CD14-positive monocyte (primary cell): Measurements from ENCODE around the gene DUSP3. TPM values are rescaled to one million over a fixed set of nuclear protein-coding genes. Genes with fewer than 3 reads are reported as not detected.

Source experiments
- DNase-seq, 3 donors: peaks; one replicate each; pipeline ENCODE4 v3.0.0-alpha.2; 2011 to 2022
- H2AFZ ChIP-seq: 2 replicates; pipeline ENCODE4 v1.6.0; 2012; ENCODE audit warnings: mild to moderate bottlenecking, low read depth, low read length, inconsistent platforms; ENCODE audit not compliant: insufficient read depth, poor library complexity, severe bottlenecking
- H3K27ac ChIP-seq, 2 donors: 1 replicate in 1 of 2; 2 replicates in 1 of 2; pipeline ENCODE4 v1.5.1; 2012 to 2013; ENCODE audit warnings: low read length in 2 of 2, control low read depth in 1 of 2, inconsistent platforms in 1 of 2, low read depth in 1 of 2, mild to moderate bottlenecking in 1 of 2
- H3K27me3 ChIP-seq, 2 donors: one replicate each; pipeline versions ENCODE4 v1.6.0 to v1.6.1; 2011 to 2013; ENCODE audit warnings: low read length in 2 of 2; ENCODE audit not compliant: control insufficient read depth in 2 of 2, insufficient read depth in 2 of 2
- H3K36me3 ChIP-seq, 2 donors: replicated peaks in 1 of 2; 1 replicate in 1 of 2; 2 replicates in 1 of 2; pipeline versions ENCODE4 v1.5.1 to v1.6.1; 2012 to 2013; ENCODE audit warnings: low read length in 2 of 2, control low read depth in 1 of 2, inconsistent platforms in 1 of 2, mild to moderate bottlenecking in 1 of 2; ENCODE audit not compliant: insufficient read depth in 2 of 2, control insufficient read depth in 1 of 2
- H3K4me1 ChIP-seq, 2 donors: 1 replicate in 1 of 2; 2 replicates in 1 of 2; pipeline versions ENCODE4 v1.5.1 to v1.6.1; 2012 to 2013; ENCODE audit warnings: low read length in 2 of 2, control low read depth in 1 of 2, inconsistent platforms in 1 of 2, mild to moderate bottlenecking in 1 of 2, moderate library complexity in 1 of 2; ENCODE audit not compliant: insufficient read depth in 2 of 2, control insufficient read depth in 1 of 2
- H3K4me2 ChIP-seq: replicated peaks from 2 replicates; pipeline ENCODE3; 2012; ENCODE audit warnings: low read length, moderate library complexity, mild to moderate bottlenecking; ENCODE audit not compliant: poor library complexity, severe bottlenecking; ENCODE audit errors: extremely low read depth
- H3K4me3 ChIP-seq, 3 experiments: fragments of 200-600 bp in 1 of 3; sonication (generic) in 1 of 3; replicated peaks in 1 of 3; 1 replicate in 2 of 3; 2 replicates in 1 of 3; pipeline ENCODE4 v1.5.1; 2011 to 2013; ENCODE audit warnings: low read length in 3 of 3, mild to moderate bottlenecking in 3 of 3, control low read depth in 2 of 3, low read depth in 2 of 3, inconsistent platforms in 1 of 3, moderate library complexity in 1 of 3
- H3K79me2 ChIP-seq: 2 replicates; pipeline ENCODE4 v1.6.0; 2012; ENCODE audit warnings: mild to moderate bottlenecking, control low read depth, inconsistent platforms, low read length, moderate library complexity; ENCODE audit not compliant: insufficient read depth
- H3K9ac ChIP-seq: 2 replicates; pipeline ENCODE4 v1.6.0; 2017; ENCODE audit warnings: low read length, mild to moderate bottlenecking; ENCODE audit not compliant: insufficient read depth, poor library complexity, severe bottlenecking
- H3K9me3 ChIP-seq, 2 donors: replicated peaks in 1 of 2; 1 replicate in 1 of 2; 2 replicates in 1 of 2; pipeline versions ENCODE4 v1.5.1 to v1.6.1; 2012 to 2013; ENCODE audit warnings: low read length in 2 of 2, control low read depth in 1 of 2; ENCODE audit not compliant: control insufficient read depth in 1 of 2, insufficient read depth in 1 of 2
- H4K20me1 ChIP-seq: 2 replicates; pipeline ENCODE4 v1.6.0; 2012; ENCODE audit warnings: mild to moderate bottlenecking, low read length, control low read depth, moderate library complexity; ENCODE audit not compliant: insufficient read depth
- H3K27ac Mint-ChIP-seq, 7 donors: one replicate each; pipeline ENCODE4 v1.8.0; 2020; ENCODE audit warnings: mild to moderate bottlenecking in 7 of 7, mixed read lengths in 7 of 7, moderate library complexity in 6 of 7, inconsistent platforms in 2 of 7
- H3K27me3 Mint-ChIP-seq, 3 donors: one replicate each; pipeline ENCODE4 v1.8.0; 2021 to 2022; ENCODE audit warnings: low read depth in 3 of 3, mild to moderate bottlenecking in 3 of 3, mixed read lengths in 3 of 3, moderate library complexity in 3 of 3, inconsistent platforms in 1 of 3
- H3K36me3 Mint-ChIP-seq, 2 donors: one replicate each; pipeline ENCODE4 v1.8.0; 2020; ENCODE audit warnings: mixed read lengths in 2 of 2, inconsistent platforms in 1 of 2, mild to moderate bottlenecking in 1 of 2
- H3K4me1 Mint-ChIP-seq: one replicate; pipeline ENCODE4 v1.8.0; 2020; ENCODE audit warnings: mild to moderate bottlenecking, mixed read lengths
- H3K4me3 Mint-ChIP-seq, 2 donors: one replicate each; pipeline ENCODE4 v1.8.0; 2020; ENCODE audit warnings: mild to moderate bottlenecking in 2 of 2, mixed read lengths in 2 of 2, moderate library complexity in 1 of 2
- H3K9me3 Mint-ChIP-seq, 7 donors: one replicate each; pipeline ENCODE4 v1.8.0; 2020 to 2022; ENCODE audit warnings: mixed read lengths in 7 of 7, mild to moderate bottlenecking in 6 of 7, moderate library complexity in 6 of 7, inconsistent platforms in 2 of 7
- WGBS: methylation state at CpG from one replicate; pipeline ENCODE4 v1.1.5; 2013; ENCODE audit warnings: missing lambda C conversion rate; ENCODE audit not compliant: insufficient coverage; 5-methylcytosine and 5-hydroxymethylcytosine counted together
- intact Hi-C, 2 donors: fragments of 100-400 bp; cut with micrococcal nuclease; formaldehyde crosslinking; loops; one replicate each; pipeline versions ENCODE4 v1.15.0 to v1.15.1; 2023
- polyA plus RNA-seq, 3 donors: library from polyadenylated mRNA; depleted of rRNA in 1 of 3; unstranded in 2 of 3; stranded (reverse) in 1 of 3; fragments of 300-500 nt in 2 of 3; fragments of >200 nt in 1 of 3; fragmentation: Illumina TruSeq in 2 of 3; gene quantifications; 1 replicate in 2 of 3; 2 replicates in 1 of 3; pipeline ENCODE4 v1.2.3, GENCODE V29; 2012 to 2021
- TF ChIP-seq, protein P1 (sequence below): fragments of 200-600 bp; IDR thresholded peaks from one replicate; pipeline ENCODE4 v1.8.0; 2022; ENCODE audit warnings: antibody characterized with exemption, mild to moderate bottlenecking

Gene DUSP3
- polyA plus RNA-seq, 3 donors = 36.7 to 78.5 (median 58.9) TPM

DNA sequence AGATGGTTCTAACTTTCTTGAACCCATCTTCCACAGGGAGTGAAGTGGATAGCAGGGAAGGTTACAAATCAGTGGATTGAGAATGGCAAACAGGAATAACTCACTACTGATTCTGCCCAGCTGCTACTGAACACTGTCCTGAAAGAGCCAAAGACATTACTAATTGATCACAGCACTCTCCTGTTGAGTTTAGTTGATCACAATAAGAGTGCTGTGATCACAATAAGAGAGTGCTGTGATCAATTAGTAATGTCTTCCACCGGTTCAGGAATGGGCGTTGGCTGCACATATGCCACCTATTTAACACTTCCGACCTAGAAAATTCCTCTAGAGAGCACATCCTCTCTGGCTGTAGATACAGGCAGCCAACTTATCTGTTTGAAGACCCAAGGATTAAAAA lies 12.8 kb upstream of the DUSP3 start:
- Mint-ChIP-seq H3K9me3 (no peaks in the 10 kb centered on the region), H3K4me3 (no peak overlapping the region), H3K27ac (no peak overlapping the region), H3K36me3 (no peaks in the 10 kb centered on the region), H3K27me3 (peaks cover 0 to 6% (median 2%) of the 10 kb centered on the region in 3 donors), H3K4me1 (peaks cover 15% of the 10 kb centered on the region)
- Histone ChIP-seq H3K9ac (no peak overlapping the region), H4K20me1 (no peaks in the 10 kb centered on the region), H3K4me2 (no peak overlapping the region), H3K27ac (no peak overlapping the region), H3K36me3 (no peaks in the 10 kb centered on the region), H3K27me3 (no peaks in the 10 kb centered on the region), H3K79me2 (no peaks in the 10 kb centered on the region), H2AFZ (no peak overlapping the region), H3K9me3 (no peaks in the 10 kb centered on the region), H3K4me1 (peaks cover 5 to 16% of the 10 kb centered on the region in 2 donors), H3K4me3 (no peak overlapping the region)
- intact Hi-C loops = no loop called here
- no peak for DNase-seq
- TF ChIP-seq, protein P1, sequence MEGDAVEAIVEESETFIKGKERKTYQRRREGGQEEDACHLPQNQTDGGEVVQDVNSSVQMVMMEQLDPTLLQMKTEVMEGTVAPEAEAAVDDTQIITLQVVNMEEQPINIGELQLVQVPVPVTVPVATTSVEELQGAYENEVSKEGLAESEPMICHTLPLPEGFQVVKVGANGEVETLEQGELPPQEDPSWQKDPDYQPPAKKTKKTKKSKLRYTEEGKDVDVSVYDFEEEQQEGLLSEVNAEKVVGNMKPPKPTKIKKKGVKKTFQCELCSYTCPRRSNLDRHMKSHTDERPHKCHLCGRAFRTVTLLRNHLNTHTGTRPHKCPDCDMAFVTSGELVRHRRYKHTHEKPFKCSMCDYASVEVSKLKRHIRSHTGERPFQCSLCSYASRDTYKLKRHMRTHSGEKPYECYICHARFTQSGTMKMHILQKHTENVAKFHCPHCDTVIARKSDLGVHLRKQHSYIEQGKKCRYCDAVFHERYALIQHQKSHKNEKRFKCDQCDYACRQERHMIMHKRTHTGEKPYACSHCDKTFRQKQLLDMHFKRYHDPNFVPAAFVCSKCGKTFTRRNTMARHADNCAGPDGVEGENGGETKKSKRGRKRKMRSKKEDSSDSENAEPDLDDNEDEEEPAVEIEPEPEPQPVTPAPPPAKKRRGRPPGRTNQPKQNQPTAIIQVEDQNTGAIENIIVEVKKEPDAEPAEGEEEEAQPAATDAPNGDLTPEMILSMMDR = no peak
- WGBS = no CpG with 5 or more reads among the region's 3 CpGs

DNA sequence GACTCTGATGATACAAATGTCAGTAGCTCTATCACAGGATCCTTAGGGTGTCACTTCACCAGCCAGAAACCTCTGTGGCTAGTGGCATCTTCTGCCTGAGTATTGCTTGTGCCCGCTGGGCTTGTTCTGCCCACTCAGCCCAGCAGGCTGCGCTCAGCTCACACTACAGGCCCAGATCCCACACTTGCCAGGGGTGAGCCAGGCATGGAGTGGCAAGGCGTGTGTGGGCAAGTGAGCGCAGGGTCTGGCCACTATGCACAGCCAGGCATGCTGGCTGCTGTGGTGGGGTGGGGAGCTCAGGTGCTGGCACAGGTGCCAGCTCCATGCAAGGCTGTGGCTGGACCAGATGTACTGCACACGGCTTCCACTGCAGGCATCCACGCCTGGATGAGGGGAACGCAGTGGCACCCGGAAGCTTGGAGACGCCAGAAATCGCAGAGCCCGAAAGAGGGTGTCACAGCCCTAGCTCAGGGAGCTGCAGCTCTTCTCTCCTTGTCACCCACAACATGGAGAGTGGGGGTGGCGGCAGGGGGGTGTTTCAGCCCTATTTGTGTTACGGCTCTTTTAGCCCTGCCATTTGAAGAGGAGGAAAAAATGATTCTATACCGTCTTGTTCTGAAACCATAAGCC lies 11.6 kb upstream of the DUSP3 start:
- H3K9ac ChIP-seq = no peak overlapping the region
- H3K27me3 Mint-ChIP-seq = peaks cover 0 to 6% (median 0%) of the 10 kb centered on the region in 3 donors
- intact Hi-C loops = no loop called here

More for the DNA sequence above, 11.6 kb upstream of the DUSP3 start:
- Mint-ChIP-seq H3K4me1 (peaks cover 22% of the 10 kb centered on the region), H3K4me3 (no peak overlapping the region), H3K27ac (no peak overlapping the region), H3K36me3 (no peaks in the 10 kb centered on the region), H3K9me3 (no peaks in the 10 kb centered on the region)
- 79% methylated on average over 6 of the region's 14 CpGs for WGBS
- Histone ChIP-seq H3K4me1 (peaks cover 8 to 25% of the 10 kb centered on the region in 2 donors), H3K4me3 (no peak overlapping the region), H3K27ac (no peak overlapping the region), H3K79me2 (no peaks in the 10 kb centered on the region), H4K20me1 (no peaks in the 10 kb centered on the region), H3K36me3 (no peaks in the 10 kb centered on the region), H3K27me3 (no peaks in the 10 kb centered on the region), H3K4me2 (no peak overlapping the region), H2AFZ (no peak overlapping the region), H3K9me3 (no peaks in the 10 kb centered on the region)
- TF ChIP-seq, protein P1 = no peak
- DNase-seq = no peak
